Ramos (cell line): ENCODE measurements around the gene COL1A1.

Experiments used
- in situ Hi-C: fragments of 300-500 bp; cut with MboI; formaldehyde crosslinking; loops from one replicate; pipeline ENCODE4 v1.14.3; 2022; ENCODE audit warnings: low sequenced_read_pairs; ENCODE audit not compliant: unreplicated experiment

COL1A1 gene

DNA sequence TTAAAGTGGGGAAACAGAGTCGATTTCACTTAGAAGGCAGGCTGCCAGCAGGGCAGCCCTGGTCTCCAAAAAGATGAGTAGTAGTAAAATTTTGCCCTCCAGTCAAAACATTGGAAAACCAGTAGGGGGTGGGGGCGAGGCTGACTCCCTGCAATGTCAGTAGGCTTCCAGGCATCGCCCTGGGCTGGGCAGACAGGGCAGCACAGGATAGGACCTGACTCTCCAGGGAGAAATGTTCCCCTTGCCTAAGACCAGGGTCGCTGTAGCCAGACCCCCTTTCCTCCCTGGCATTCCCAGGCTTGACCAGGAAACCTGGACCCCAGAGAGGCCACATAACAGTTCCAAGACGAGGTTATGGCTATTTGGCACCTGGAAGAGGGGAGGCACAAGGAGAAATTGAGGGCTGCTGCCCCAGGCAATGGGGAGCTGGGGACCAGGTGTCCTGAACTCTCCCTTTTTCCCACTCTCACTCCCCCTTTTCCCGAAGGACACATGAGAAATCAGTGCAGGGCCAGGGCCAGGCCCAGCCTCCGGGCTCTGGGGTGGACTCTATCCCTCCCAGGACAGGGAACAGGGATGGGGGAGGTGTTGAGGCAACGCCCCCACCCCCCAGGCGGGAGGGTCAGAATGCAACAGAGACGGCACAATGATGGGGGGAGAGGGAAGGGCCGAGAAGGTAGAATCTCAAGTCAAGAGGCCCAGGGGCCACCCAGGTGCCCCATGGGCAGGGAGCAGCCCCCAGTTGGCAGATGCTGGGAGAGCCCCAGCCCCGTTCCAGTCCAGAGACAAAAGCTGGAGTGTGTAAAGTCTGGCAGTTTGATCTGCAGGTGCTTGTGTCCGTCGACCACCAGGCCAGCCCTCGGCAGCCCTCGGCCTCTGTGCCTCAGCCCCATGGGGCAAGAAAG lies 67.0 kb downstream of the COL1A1 start:
- in situ Hi-C loops, result no loop called here

DNA sequence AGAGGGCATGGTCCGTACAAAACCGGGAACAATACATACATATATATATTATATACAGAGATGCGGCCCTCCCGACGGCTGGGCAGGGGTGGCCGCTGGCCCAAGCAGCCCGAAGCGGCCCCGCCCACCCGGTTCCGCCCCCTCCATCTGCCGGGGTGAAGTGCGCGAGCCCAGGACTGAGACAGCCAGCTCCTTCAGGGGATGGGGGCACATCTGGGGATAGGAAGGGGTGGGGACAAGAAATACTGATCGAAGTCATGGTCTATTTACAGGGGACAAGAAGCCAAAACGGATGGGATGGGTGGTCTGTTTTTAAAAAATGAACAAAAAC lies 67.7 kb downstream of the COL1A1 start:
- in situ Hi-C loops, result no loop called here
